ENCODE data around the gene KIF5B.

The KIF5B gene

DNA sequence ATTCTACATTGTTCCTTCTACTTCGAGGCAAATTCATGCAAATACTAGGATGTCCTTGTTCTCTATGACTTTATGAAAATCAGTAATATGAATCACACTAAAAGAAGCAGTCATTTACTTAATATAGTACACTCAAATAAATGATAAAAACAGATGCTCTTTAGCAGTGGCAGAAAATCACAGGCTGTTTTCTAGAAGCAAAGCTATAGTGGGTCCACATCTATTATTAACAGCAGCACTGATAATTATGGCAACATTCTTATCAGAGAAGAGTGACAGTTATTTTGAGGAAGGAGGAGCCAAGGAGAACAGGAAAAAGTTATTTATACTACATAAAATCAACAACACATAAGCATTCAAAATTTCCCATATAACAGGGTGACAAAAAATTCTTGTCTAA is 16.5 kb downstream of the KIF5B start:
- TF ChIP-seq, protein P1, sequence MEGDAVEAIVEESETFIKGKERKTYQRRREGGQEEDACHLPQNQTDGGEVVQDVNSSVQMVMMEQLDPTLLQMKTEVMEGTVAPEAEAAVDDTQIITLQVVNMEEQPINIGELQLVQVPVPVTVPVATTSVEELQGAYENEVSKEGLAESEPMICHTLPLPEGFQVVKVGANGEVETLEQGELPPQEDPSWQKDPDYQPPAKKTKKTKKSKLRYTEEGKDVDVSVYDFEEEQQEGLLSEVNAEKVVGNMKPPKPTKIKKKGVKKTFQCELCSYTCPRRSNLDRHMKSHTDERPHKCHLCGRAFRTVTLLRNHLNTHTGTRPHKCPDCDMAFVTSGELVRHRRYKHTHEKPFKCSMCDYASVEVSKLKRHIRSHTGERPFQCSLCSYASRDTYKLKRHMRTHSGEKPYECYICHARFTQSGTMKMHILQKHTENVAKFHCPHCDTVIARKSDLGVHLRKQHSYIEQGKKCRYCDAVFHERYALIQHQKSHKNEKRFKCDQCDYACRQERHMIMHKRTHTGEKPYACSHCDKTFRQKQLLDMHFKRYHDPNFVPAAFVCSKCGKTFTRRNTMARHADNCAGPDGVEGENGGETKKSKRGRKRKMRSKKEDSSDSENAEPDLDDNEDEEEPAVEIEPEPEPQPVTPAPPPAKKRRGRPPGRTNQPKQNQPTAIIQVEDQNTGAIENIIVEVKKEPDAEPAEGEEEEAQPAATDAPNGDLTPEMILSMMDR (IDR thresholded peaks at IDR 0.05; ENCODE audit: low read depth, low read length), result no peak
- no peak for DNase-seq (ENCODE audit: low read depth in 2 of 2)
- no peak overlapping the region for H3K4me3 ChIP-seq (replicated peaks in 1 of 2; ENCODE audit: low read depth in 2 of 2, low read length in 2 of 2)

DNA sequence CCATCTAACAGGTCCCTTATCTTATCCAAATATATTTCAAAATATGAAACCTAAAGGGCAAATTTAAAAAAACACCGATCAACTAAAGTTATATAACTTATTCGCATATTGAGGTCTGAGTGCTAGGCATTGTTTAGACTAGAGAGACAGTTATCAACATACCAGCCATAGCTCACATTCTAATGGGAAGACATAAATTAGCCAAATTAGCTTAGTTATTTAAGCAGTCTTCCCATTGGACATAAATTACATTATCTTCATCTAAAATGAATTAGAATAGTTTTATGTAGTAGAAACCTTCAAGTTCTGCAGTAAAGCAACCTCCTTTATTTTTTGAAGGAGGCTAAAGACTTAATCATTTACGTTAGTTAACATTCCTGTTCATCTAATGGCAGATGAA is 17.4 kb downstream of the KIF5B start:
- DNase-seq (ENCODE audit: low read depth in 2 of 2), result no peak
- TF ChIP-seq, protein P1 (IDR thresholded peaks at IDR 0.05; ENCODE audit: low read depth, low read length), result no peak
- H3K4me3 ChIP-seq (replicated peaks in 1 of 2; ENCODE audit: low read depth in 2 of 2, low read length in 2 of 2), result no peak overlapping the region

DNA sequence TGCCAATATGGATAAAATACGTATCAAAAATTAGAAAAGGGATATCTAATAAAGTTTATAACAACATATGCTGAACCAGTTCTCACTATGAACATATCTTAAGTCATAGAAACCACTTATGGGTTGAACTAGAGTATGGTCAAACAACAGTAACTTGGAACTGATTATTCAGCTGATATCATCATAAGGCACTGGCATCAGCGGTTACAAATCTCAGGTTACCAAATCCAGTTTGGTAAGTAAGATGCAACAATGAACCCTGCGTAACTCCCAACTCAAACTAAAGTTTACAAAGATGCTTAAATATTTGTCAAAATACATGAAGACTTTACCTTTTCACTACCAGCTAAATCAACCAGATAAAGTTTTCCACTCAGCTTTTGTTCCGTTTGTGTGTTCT is 19.3 kb downstream of the KIF5B start:
- TF ChIP-seq, protein P1 (IDR thresholded peaks at IDR 0.05; ENCODE audit: low read depth, low read length), result no peak
- DNase-seq (ENCODE audit: low read depth in 2 of 2), result no peak
- H3K4me3 ChIP-seq (replicated peaks in 1 of 2; ENCODE audit: low read depth in 2 of 2, low read length in 2 of 2), result no peak overlapping the region

GRCh38 chr10:32035038-32035437 is 21.2 kb downstream of the KIF5B start:
- no peak for DNase-seq (ENCODE audit: low read depth in 2 of 2)
- TF ChIP-seq, protein P1 (IDR thresholded peaks at IDR 0.05; ENCODE audit: low read depth, low read length), result no peak

DNA sequence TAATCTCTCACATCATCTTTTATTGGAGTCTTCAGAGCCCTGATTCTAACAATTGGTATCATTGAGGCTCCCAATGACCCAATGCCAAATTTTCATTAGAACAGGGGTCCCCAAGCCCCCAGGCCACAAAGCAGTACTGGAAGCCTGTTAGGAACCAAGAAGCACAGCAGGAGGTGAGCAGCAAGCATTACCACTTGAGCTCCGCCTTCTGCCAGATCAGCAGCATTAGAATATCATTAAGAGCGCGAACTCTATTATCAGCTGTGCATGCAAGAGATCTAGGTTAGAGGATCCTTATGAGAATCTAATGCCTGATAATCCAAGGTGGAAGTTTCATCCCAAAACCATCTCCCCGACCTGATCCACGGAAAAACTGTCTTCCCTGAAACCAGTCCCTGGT is 23.1 kb downstream of the KIF5B start:
- TF ChIP-seq, protein P1 (IDR thresholded peaks at IDR 0.05; ENCODE audit: low read depth, low read length), result no peak
- no peak overlapping the region for H3K4me3 ChIP-seq (replicated peaks in 1 of 2; ENCODE audit: low read depth in 2 of 2, low read length in 2 of 2)
- no peak for DNase-seq (ENCODE audit: low read depth in 2 of 2)

More at GRCh38 chr10:32035038-32035437, 21.2 kb downstream of the KIF5B start:
- no peak overlapping the region for H3K4me3 ChIP-seq (replicated peaks in 1 of 2; ENCODE audit: low read depth in 2 of 2, low read length in 2 of 2)

- no peak for DNase-seq (ENCODE audit: low read depth in 2 of 2)
- no peak overlapping the region for H3K4me3 ChIP-seq (replicated peaks in 1 of 2; ENCODE audit: low read depth in 2 of 2, low read length in 2 of 2)
- TF ChIP-seq, protein P1 (IDR thresholded peaks at IDR 0.05; ENCODE audit: low read depth, low read length), result no peak
Measured at GRCh38 chr10:32031920-32032319, 24.3 kb downstream of the KIF5B start.

DNA sequence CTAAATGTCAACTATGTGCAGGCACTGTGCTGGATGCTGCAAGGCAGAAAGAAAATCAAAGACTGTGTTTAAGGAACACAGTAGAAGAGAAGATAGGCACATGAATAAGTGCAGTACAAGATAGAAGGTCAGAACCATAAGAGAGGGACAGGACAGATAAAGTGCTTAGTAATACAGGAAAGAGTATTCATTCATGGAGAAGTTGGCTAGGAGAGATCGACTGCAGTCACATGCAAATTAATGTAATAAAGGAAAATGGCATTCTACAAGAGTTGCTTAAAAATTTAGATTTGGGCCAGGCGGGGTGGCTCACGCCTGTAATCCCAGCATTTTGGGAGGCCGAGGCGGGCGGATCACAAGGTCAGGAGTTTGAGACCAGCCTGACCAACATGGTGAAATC is 24.8 kb downstream of the KIF5B start:
- no peak overlapping the region for H3K4me3 ChIP-seq (replicated peaks in 1 of 2; ENCODE audit: low read depth in 2 of 2, low read length in 2 of 2)
- no peak for DNase-seq (ENCODE audit: low read depth in 2 of 2)
- TF ChIP-seq, protein P1 (IDR thresholded peaks at IDR 0.05; ENCODE audit: low read depth, low read length), result no peak

Data from cardiac fibroblast (primary cell).